HepG2 (cell line): ENCODE data around the gene ACSM3. TPM values are rescaled to one million over a fixed set of nuclear protein-coding genes. Genes with fewer than 3 reads are reported as not detected.

Experiments used
- ATAC-seq: fragments of 200-7000 bp; cut with Tn5 transposase; 3 replicates; pipeline ENCODE4 v1.9.1; 2020; ENCODE audit warnings: mild to moderate bottlenecking, moderate library complexity
- BruUV-seq: library from RNA; stranded (reverse); fragments of 400-500 nt; replicated peaks from 2 replicates; lab custom pipeline; 2021; lab: Mats Ljungman, UMichigan
- CTCF ChIA-PET: fragments of 300-600 bp; formaldehyde crosslinking; extraction: SDS; loops from one replicate; lab custom pipeline; 2021; ENCODE audit warnings: low total read pairs, inconsistent platforms, low intra/inter-chr PET ratio; lab: Yijun Ruan, JAX
- POLR2A ChIA-PET: fragments of 350-600 bp; sonication (Branson Sonifier 250); formaldehyde crosslinking; loops from one replicate; lab custom pipeline; 2020; ENCODE audit warnings: antibody characterized with exemption, inconsistent platforms; lab: Yijun Ruan, JAX
- DNase-seq: peaks from one replicate; pipeline ENCODE4 v3.0.0-alpha.2; 2015; ENCODE audit warnings: low spot score
- FAIRE-seq: peaks from 3 replicates; lab custom pipeline; 2011; peaks lifted over from hg19 to GRCh38; lab: Jason Lieb, UNC
- H2AFZ ChIP-seq: one replicate; pipeline ENCODE4 v1.6.1; 2011; ENCODE audit warnings: low read length, inconsistent platforms
- H3K27ac ChIP-seq: fragments of 300-600 bp; 3 replicates; pipeline ENCODE4 v1.8.0; 2011; ENCODE audit warnings: mixed run types, mild to moderate bottlenecking, mixed read lengths, low read length, inconsistent platforms; ENCODE audit not compliant: insufficient read depth; ENCODE audit errors: extremely low read length
- H3K27me3 ChIP-seq, 2 experiments: fragments of 200-600 bp in 1 of 2; 2 replicates in 1 of 2; 3 replicates in 1 of 2; pipeline versions ENCODE4 v1.6.0 to v1.8.0; 2011; ENCODE audit warnings: low read length in 2 of 2, mild to moderate bottlenecking in 2 of 2, moderate library complexity in 2 of 2, inconsistent platforms in 1 of 2; ENCODE audit not compliant: insufficient read depth in 2 of 2, control insufficient read depth in 1 of 2
- H3K36me3 ChIP-seq, 2 experiments: fragments of 200-600 bp in 1 of 2; replicated peaks in 1 of 2; 2 replicates in 1 of 2; 3 replicates in 1 of 2; pipeline versions ENCODE4 v1.5.1 to v1.8.0; 2011; ENCODE audit warnings: low read length in 2 of 2, inconsistent platforms in 1 of 2; ENCODE audit not compliant: insufficient read depth in 2 of 2, control insufficient read depth in 1 of 2
- H3K4me1 ChIP-seq: 2 replicates; pipeline ENCODE4 v1.5.1; 2012; ENCODE audit warnings: low read length, inconsistent platforms; ENCODE audit not compliant: insufficient read depth
- H3K4me2 ChIP-seq: 2 replicates; pipeline ENCODE4 v1.6.0; 2011; ENCODE audit warnings: low read depth, low read length, inconsistent platforms
- H3K4me3 ChIP-seq, 3 experiments: fragments of 200-600 bp in 1 of 3; sonication (generic), shearing (Covaris generic) in 1 of 3; replicated peaks in 1 of 3; 2 replicates each; pipeline ENCODE4 v1.5.1; 2011 to 2016; ENCODE audit warnings: low read length in 3 of 3, inconsistent platforms in 2 of 3, low read depth in 2 of 3, mild to moderate bottlenecking in 2 of 3, control low read depth in 1 of 3, mixed read lengths in 1 of 3; ENCODE audit not compliant: insufficient read depth in 1 of 3
- H3K79me2 ChIP-seq: one replicate; pipeline ENCODE4 v1.6.1; 2011; ENCODE audit warnings: low read length, inconsistent platforms; ENCODE audit not compliant: insufficient read depth
- H3K9ac ChIP-seq: 2 replicates; pipeline ENCODE4 v1.6.0; 2011; ENCODE audit warnings: mild to moderate bottlenecking, low read depth, low read length, inconsistent platforms; ENCODE audit not compliant: insufficient read depth
- H3K9me3 ChIP-seq: 2 replicates; pipeline ENCODE4 v1.5.1; 2012; ENCODE audit warnings: mild to moderate bottlenecking, low read length
- H4K20me1 ChIP-seq: 2 replicates; pipeline ENCODE4 v1.6.0; 2011; ENCODE audit warnings: inconsistent platforms, mild to moderate bottlenecking, low read length, moderate library complexity; ENCODE audit not compliant: insufficient read depth
- CHD4 ChIP-seq: fragments of 200-600 bp; sonication (generic); IDR thresholded peaks from 2 replicates; pipeline ENCODE4 v1.7.0; 2017; ENCODE audit warnings: mild to moderate bottlenecking, low read length, borderline replicate concordance
- CREB1 ChIP-seq, 2 experiments: fragments of 450-650 bp in 1 of 2; IDR thresholded peaks; 2 replicates each; pipeline ENCODE4 v1.6.1; 2016 to 2017; ENCODE audit warnings: control low read depth in 1 of 2, mild to moderate bottlenecking in 1 of 2, missing compliant biosample characterization in 1 of 2, missing genetic modification characterization in 1 of 2
- DNMT1 ChIP-seq: sonication (generic); formaldehyde crosslinking; IDR thresholded peaks from 2 replicates; pipeline ENCODE4 v1.5.1; 2020; ENCODE audit warnings: mild to moderate bottlenecking, missing genetic modification reagents
- ELF1 ChIP-seq: sonication (generic); formaldehyde crosslinking; IDR thresholded peaks from 2 replicates; pipeline ENCODE4 v1.4.0; 2020; ENCODE audit warnings: missing genetic modification reagents
- FOXA1 ChIP-seq, 2 experiments: fragments of 450-650 bp in 1 of 2; sonication (generic) in 1 of 2; formaldehyde crosslinking in 1 of 2; IDR thresholded peaks; 2 replicates each; pipeline versions ENCODE4 v1.4.0 to v1.6.1; 2016 to 2020; ENCODE audit warnings: missing genetic modification reagents in 1 of 2
- GFI1 ChIP-seq: sonication (generic); formaldehyde crosslinking; IDR thresholded peaks from 2 replicates; pipeline ENCODE4 v1.5.0; 2020; ENCODE audit warnings: missing genetic modification reagents, mild to moderate bottlenecking, borderline replicate concordance
- GMEB1 ChIP-seq: sonication (generic); formaldehyde crosslinking; IDR thresholded peaks from 2 replicates; pipeline ENCODE4 v1.5.1; 2020; ENCODE audit warnings: missing genetic modification reagents, mild to moderate bottlenecking, borderline replicate concordance
- ISL2 ChIP-seq: sonication (generic); formaldehyde crosslinking; IDR thresholded peaks from 2 replicates; pipeline ENCODE4 v1.5.0; 2020; ENCODE audit warnings: missing genetic modification reagents
- RXRB ChIP-seq: IDR thresholded peaks from 2 replicates; pipeline ENCODE4 v1.6.1; 2016; ENCODE audit warnings: borderline replicate concordance, missing genetic modification reagents, missing compliant biosample characterization
- SIN3B ChIP-seq: fragments of 150-350 bp; IDR thresholded peaks from 2 replicates; pipeline ENCODE4 v1.6.1; 2014; ENCODE audit warnings: low read length
- TBP ChIP-seq: sonication (generic); formaldehyde crosslinking; IDR thresholded peaks from 2 replicates; pipeline ENCODE4 v1.5.0; 2020; ENCODE audit warnings: missing genetic modification reagents
- TRIM24 ChIP-seq: sonication (generic); formaldehyde crosslinking; IDR thresholded peaks from 2 replicates; pipeline ENCODE4 v1.8.0; 2022; ENCODE audit warnings: mild to moderate bottlenecking, missing genetic modification reagents
- TSC22D2 ChIP-seq: sonication (generic); formaldehyde crosslinking; IDR thresholded peaks from 2 replicates; pipeline ENCODE4 v1.5.1; 2020; ENCODE audit warnings: missing genetic modification reagents, mild to moderate bottlenecking, borderline replicate concordance
- ZEB1 ChIP-seq: IDR thresholded peaks from 2 replicates; pipeline ENCODE4 v1.6.1; 2012; ENCODE audit warnings: mild to moderate bottlenecking, low read depth, inconsistent platforms; ENCODE audit not compliant: insufficient replicate concordance
- ZNF362 ChIP-seq: sonication (generic); formaldehyde crosslinking; IDR thresholded peaks from 2 replicates; pipeline ENCODE4 v1.4.0; 2020; ENCODE audit warnings: missing genetic modification reagents, mild to moderate bottlenecking, borderline replicate concordance
- ZNF652 ChIP-seq: IDR thresholded peaks from 2 replicates; pipeline ENCODE4 v1.6.1; 2016; ENCODE audit warnings: low read depth, borderline replicate concordance
- ZNF761 ChIP-seq: sonication (generic); formaldehyde crosslinking; conservative IDR thresholded peaks from 2 replicates; pipeline ENCODE4 v1.4.0; 2020; ENCODE audit warnings: mild to moderate bottlenecking, missing genetic modification reagents
- ZSCAN25 ChIP-seq: sonication (generic); formaldehyde crosslinking; IDR thresholded peaks from 2 replicates; pipeline ENCODE4 v1.8.0; 2022; ENCODE audit warnings: mild to moderate bottlenecking, missing genetic modification reagents
- WGBS: methylation state at CpG from one replicate; pipeline ENCODE4 v1.1.6; 2017; ENCODE audit warnings: low lambda C conversion rate; 5-methylcytosine and 5-hydroxymethylcytosine counted together
- in situ Hi-C: cut with HindIII; loops from 2 replicates; pipeline ENCODE4 v1.10.0; 2017; ENCODE audit warnings: low pct_unique_long_range_greater_than_20kb; ENCODE audit not compliant: extremely low pct_ligation_motif_present
- intact Hi-C: fragments of 100-400 bp; cut with micrococcal nuclease; formaldehyde crosslinking; loops from one replicate; pipeline ENCODE4 v1.10.0; 2022; ENCODE audit not compliant: unreplicated experiment
- polyA plus RNA-seq, 8 experiments: library from polyadenylated mRNA; depleted of rRNA in 3 of 8; stranded (reverse) in 7 of 8; unstranded in 1 of 8; fragments of >200 nt; fragmentation: Illumina TruSeq in 4 of 8; extraction: Trizol in 4 of 8; gene quantifications; 2 replicates each; pipeline versions ENCODE4 v1.2.1 to v1.2.3, GENCODE V29; 2011 to 2016; ENCODE audit warnings: low read depth in 4 of 8, missing spikeins in 1 of 8, mixed read lengths in 1 of 8; ENCODE audit not compliant: insufficient read depth in 1 of 8
- total RNA-seq, 5 experiments: library from RNA; depleted of rRNA; stranded (reverse); fragments of >200 nt; fragmentation: Illumina TruSeq; extraction: Trizol; gene quantifications; 2 replicates each; pipeline ENCODE4 v1.2.3, GENCODE V29; 2016; ENCODE audit warnings: low read depth in 1 of 5
- TF ChIP-seq, protein P1 (sequence below): sonication (generic); formaldehyde crosslinking; IDR thresholded peaks from 2 replicates; pipeline ENCODE4 v1.4.0; 2020; ENCODE audit warnings: missing genetic modification reagents
- TF ChIP-seq, protein P2 (sequence below): sonication (generic); formaldehyde crosslinking; IDR thresholded peaks from 2 replicates; pipeline ENCODE4 v1.5.0; 2020; ENCODE audit warnings: mild to moderate bottlenecking, low read depth, missing genetic modification reagents, borderline replicate concordance

Gene ACSM3
- total and polyA plus RNA-seq, 2 of the 13 experiments (the other 11 are each of a cell fraction or from before 2014, with no cell fraction given): 74.0 to 108 TPM

DNA sequence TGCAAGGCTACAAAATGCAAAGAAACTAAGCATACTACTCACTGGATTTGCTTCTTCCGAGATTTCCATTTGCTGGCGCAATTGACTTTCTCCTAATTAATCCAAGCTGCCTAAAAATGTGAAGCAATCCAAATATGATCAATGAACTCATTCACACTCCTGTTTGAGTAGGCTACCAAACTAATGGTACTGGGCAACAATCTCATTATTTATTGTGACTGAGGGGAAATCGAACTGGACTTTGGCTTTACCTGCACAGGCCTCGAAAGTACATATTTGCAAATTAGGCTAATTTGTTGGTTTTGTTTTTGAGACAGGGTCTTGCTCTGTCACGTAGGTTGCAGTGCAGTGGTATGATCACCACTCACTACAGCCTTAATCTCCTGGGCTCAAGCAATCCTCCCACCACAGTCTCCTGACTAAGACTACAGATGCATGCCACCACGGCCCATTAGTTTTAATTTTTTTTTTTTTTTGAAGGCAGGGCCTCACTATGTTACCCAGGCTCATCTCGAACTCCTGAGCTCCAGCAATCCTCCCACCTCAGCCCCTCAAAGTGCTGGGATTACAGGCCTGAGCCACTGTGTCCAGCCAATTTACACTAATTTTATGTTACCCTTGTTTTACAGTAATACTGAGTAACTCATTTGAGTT is 39.9 kb downstream of the ACSM3 start:
- Histone ChIP-seq H3K9me3 (no peaks in the 10 kb centered on the region), H3K27ac (peak overlapping the region; percentile 87), H3K4me1 (peaks cover 40% of the 10 kb centered on the region), H3K27me3 (no peaks in the 10 kb centered on the region; a peak in 1 of 5 replicates), H3K79me2 (peaks cover 6% of the 10 kb centered on the region), H3K4me2 (peak overlapping the region; percentile 83), H3K9ac (peak overlapping the region; percentile 57), H3K36me3 (peaks cover 0 to 9% of the 10 kb centered on the region in 2 experiments; a peak in 1 of 5 replicates), H2AFZ (peak overlapping the region; percentile 21), H3K4me3 (peak overlapping the region; percentile 0 to 23 (median 18)), H4K20me1 (no peaks in the 10 kb centered on the region)
- DNase-seq (peak; percentile 75), FAIRE-seq (peak; percentile 56), ATAC-seq (peak; percentile 31)
- CTCF ChIA-PET: no interaction called here
- no TSS peak for BruUV-seq
- WGBS: 16% methylated on average over 7 of the region's 7 CpGs
- POLR2A ChIA-PET: interaction anchor here (1.4 kb wide), 1 partner anchor 62 kb away, joined by 4 read pairs; the partner anchor contains the start of gene THUMPD1
- intact Hi-C loops: no loop called here
- in situ Hi-C loops: no loop called here
- TF ChIP-seq TBP (CRISPR knock-in tag): no peak
- peak; percentile 47; the same call in 1 of the 2 replicates for TF ChIP-seq TSC22D2 (CRISPR knock-in tag)
- peak; percentile 87 for TF ChIP-seq ISL2 (CRISPR knock-in tag)
- TF ChIP-seq ZNF761 (CRISPR knock-in tag): 0 out of 2 replicates have a peak, but pooled peaks have one; percentile 48
- no peak for TF ChIP-seq DNMT1
- peak; percentile 48; the same call in 1 of the 2 replicates for TF ChIP-seq GMEB1 (CRISPR knock-in tag)
- peak; percentile 69; the same call in 1 of the 2 replicates for TF ChIP-seq CHD4
- peak; percentile 46; the same call in 1 of the 2 replicates for TF ChIP-seq ZSCAN25 (CRISPR knock-in tag)
- peak; percentile 86 for TF ChIP-seq ZNF362
- 0 out of 2 replicates have a peak, but pooled peaks have one; percentile 57 for TF ChIP-seq GFI1 (CRISPR knock-in tag)
- TF ChIP-seq ELF1 (CRISPR knock-in tag): no peak
- TF ChIP-seq SIN3B: no peak
- TF ChIP-seq RXRB: peak; percentile 52; the same call in 1 of the 2 replicates
- TF ChIP-seq CREB1 (IDR thresholded peaks at IDR 0.05): no peak
- peak; percentile 81; the same call in 1 of the 2 replicates for TF ChIP-seq CREB1 (CRISPR knock-in tag; IDR thresholded peaks at IDR 0.05)
- TF ChIP-seq ZNF652 (CRISPR knock-in tag): no peak
- TF ChIP-seq TRIM24 (CRISPR knock-in tag): no peak
- no peak for TF ChIP-seq FOXA1 (IDR thresholded peaks at IDR 0.05)
- peak; percentile 41; the same call in 1 of the 2 replicates for TF ChIP-seq FOXA1 (CRISPR knock-in tag; IDR thresholded peaks at IDR 0.05)
- TF ChIP-seq, protein P1, sequence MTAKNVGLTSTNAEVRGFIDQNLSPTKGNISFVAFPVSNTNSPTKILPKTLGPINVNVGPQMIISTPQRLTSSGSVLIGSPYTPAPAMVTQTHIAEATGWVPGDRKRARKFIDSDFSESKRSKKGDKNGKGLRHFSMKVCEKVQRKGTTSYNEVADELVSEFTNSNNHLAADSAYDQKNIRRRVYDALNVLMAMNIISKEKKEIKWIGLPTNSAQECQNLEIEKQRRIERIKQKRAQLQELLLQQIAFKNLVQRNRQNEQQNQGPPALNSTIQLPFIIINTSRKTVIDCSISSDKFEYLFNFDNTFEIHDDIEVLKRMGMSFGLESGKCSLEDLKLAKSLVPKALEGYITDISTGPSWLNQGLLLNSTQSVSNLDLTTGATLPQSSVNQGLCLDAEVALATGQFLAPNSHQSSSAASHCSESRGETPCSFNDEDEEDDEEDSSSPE: no peak
- TF ChIP-seq, protein P2, sequence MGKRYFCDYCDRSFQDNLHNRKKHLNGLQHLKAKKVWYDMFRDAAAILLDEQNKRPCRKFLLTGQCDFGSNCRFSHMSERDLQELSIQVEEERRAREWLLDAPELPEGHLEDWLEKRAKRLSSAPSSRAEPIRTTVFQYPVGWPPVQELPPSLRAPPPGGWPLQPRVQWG (CRISPR knock-in tag): no peak
- peak; percentile 86 for TF ChIP-seq ZEB1
